HG03097 (cell line): ENCODE data around the gene UNK.
"Not testable (repeated sequence)": the region's sequence is repeated elsewhere in the genome, so short reads cannot be mapped to it uniquely, and the experiment has no call there.

Experiments used
- ATAC-seq: cut with Tn5 transposase; IDR thresholded peaks from one replicate; pipeline ENCODE4 v1.9.1; 2021; ENCODE audit not compliant: unreplicated experiment, low FRiP score

UNK gene

GRCh38 chr17:75865404-75866188 lies 81.0 kb downstream of the UNK start:
- not testable (repeated sequence) for ATAC-seq

- not testable (repeated sequence) for ATAC-seq
Observed at GRCh38 chr17:75868730-75869281, 84.2 kb downstream of the UNK start.

- ATAC-seq = no peak
Observed at GRCh38 chr17:75869282-75870141, 84.9 kb downstream of the UNK start.

- ATAC-seq = not testable (repeated sequence)
Observed at GRCh38 chr17:75870228-75870627, 85.6 kb downstream of the UNK start.

GRCh38 chr17:75872434-75873351 lies 88.1 kb downstream of the UNK start:
- ATAC-seq = no peak

GRCh38 chr17:75873587-75874322 lies 89.1 kb downstream of the UNK start:
- no peak for ATAC-seq

GRCh38 chr17:75874323-75875181 lies 89.9 kb downstream of the UNK start:
- ATAC-seq = no peak
